Adrenal gland (tissue), 12 donors: ENCODE results near the gene BTBD18. TPM values are rescaled to one million over a fixed set of nuclear protein-coding genes. Genes with fewer than 3 reads are reported as not detected.

Source experiments
- DNase-seq, 7 donors: peaks; one replicate each; pipeline ENCODE4 v3.0.0-alpha.2; 2019 to 2020
- H3K27ac ChIP-seq, 5 donors: fragments of 200-600 bp; sonication (generic) in 4 of 5; 1 replicate in 3 of 5; 2 replicates in 2 of 5; pipeline versions ENCODE4 v1.5.1 to v1.8.0; 2016 to 2020; ENCODE audit warnings: mild to moderate bottlenecking in 1 of 5
- H3K27me3 ChIP-seq: fragments of 200-600 bp; 2 replicates; pipeline ENCODE4 v1.8.0; 2021
- H3K36me3 ChIP-seq, 2 donors: fragments of 200-600 bp; replicated peaks in 1 of 2; 1 replicate in 1 of 2; 2 replicates in 1 of 2; pipeline versions ENCODE4 v1.5.1 to v1.8.0; 2018 to 2022
- H3K4me1 ChIP-seq, 2 donors: fragments of 200-600 bp; replicated peaks in 1 of 2; 1 replicate in 1 of 2; 2 replicates in 1 of 2; pipeline versions ENCODE4 v1.5.1 to v1.8.0; 2018 to 2021
- H3K4me3 ChIP-seq, 4 donors: fragments of 200-600 bp; sonication (generic) in 3 of 4; one replicate each; pipeline ENCODE4 v1.5.1; 2016 to 2018
- H3K9me3 ChIP-seq, 3 donors: fragments of 200-600 bp; sonication (generic) in 1 of 3; replicated peaks in 1 of 3; 1 replicate in 2 of 3; 2 replicates in 1 of 3; pipeline versions ENCODE4 v1.5.1 to v1.8.0; 2016 to 2021
- POLR2A ChIP-seq, 2 donors: fragments of 450-650 bp; IDR thresholded peaks; one replicate each; pipeline ENCODE4 v1.6.1; 2017; ENCODE audit warnings: antibody characterized with exemption in 2 of 2, mild to moderate bottlenecking in 2 of 2, moderate library complexity in 1 of 2
- whole genome bisulfite sequencing, 4 donors: extraction: QIAGEN DNeasy Blood & Tissue Kit in 2 of 4; methylation state at CpG; one replicate each; pipeline versions ENCODE4 v1.1.5 to v1.1.7; 2013 to 2017; 5-methylcytosine and 5-hydroxymethylcytosine counted together
- intact Hi-C, 2 donors: fragments of 100-400 bp; cut with DNase I; formaldehyde crosslinking; loops; one replicate each; pipeline versions ENCODE4 v1.14.1 to v1.15.0; 2022 to 2023
- polyA plus RNA-seq, 3 donors: library from polyadenylated mRNA; stranded (reverse); fragments of 200-250 nt in 2 of 3; fragments of 350-450 nt in 1 of 3; fragmentation: Illumina TruSeq in 1 of 3; extraction: RNeasy Lipid Tissue Mini Kit (QIAGEN cat#74804) in 1 of 3; gene quantifications; one replicate each; pipeline ENCODE4 v1.2.3, GENCODE V29; 2013 to 2014
- total RNA-seq, 9 donors: library from RNA; depleted of rRNA in 4 of 9; stranded (reverse); fragments of >200 nt in 4 of 9; fragments of 120-200 nt in 1 of 9; fragmentation: NEBNext Ultra II Directional in 1 of 9; extraction: Animal tissue kit (Norgen Biotek cat#: 25700) in 1 of 9; gene quantifications; one replicate each; pipeline versions ENCODE4 v1.1.0 to v1.2.4, GENCODE V29; 2013 to 2023
- TF ChIP-seq, protein P1 (sequence below), 6 experiments: fragments of 450-650 bp in 4 of 6; fragments of 200-600 bp in 2 of 6; sonication (generic) in 1 of 6; IDR thresholded peaks; 1 replicate in 5 of 6; 2 replicates in 1 of 6; pipeline versions ENCODE4 v1.5.1 to v1.8.0; 2016 to 2021; ENCODE audit warnings: antibody characterized with exemption in 6 of 6, mild to moderate bottlenecking in 2 of 6, moderate library complexity in 1 of 6
- donor health status: healthy with polysubstance abuse.
- donor health status: Bipolar disorder and iron deficiency.
- donor health status: DM: yes; HTN: yes; CAD: no.
- donor health status: DM: no; HTN: no; CAD: no.
- donor health status: DM: no; HTN: no; CAD: no.
- donor health status: DM: yes; HTN: yes; CAD: no.

BTBD18 gene
- total and polyA plus RNA-seq, 12 donors, result not detected

- no peak for TF ChIP-seq POLR2A (IDR thresholded peaks at IDR 0.05)
- TF ChIP-seq, protein P1, sequence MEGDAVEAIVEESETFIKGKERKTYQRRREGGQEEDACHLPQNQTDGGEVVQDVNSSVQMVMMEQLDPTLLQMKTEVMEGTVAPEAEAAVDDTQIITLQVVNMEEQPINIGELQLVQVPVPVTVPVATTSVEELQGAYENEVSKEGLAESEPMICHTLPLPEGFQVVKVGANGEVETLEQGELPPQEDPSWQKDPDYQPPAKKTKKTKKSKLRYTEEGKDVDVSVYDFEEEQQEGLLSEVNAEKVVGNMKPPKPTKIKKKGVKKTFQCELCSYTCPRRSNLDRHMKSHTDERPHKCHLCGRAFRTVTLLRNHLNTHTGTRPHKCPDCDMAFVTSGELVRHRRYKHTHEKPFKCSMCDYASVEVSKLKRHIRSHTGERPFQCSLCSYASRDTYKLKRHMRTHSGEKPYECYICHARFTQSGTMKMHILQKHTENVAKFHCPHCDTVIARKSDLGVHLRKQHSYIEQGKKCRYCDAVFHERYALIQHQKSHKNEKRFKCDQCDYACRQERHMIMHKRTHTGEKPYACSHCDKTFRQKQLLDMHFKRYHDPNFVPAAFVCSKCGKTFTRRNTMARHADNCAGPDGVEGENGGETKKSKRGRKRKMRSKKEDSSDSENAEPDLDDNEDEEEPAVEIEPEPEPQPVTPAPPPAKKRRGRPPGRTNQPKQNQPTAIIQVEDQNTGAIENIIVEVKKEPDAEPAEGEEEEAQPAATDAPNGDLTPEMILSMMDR (IDR thresholded peaks at IDR 0.05), result no peak
- Histone ChIP-seq H3K4me1 (peaks cover 39 to 55% of the 10 kb centered on the region in 2 donors), H3K4me3 (peak overlapping the region in 1 of 4 donors; percentile 61), H3K9me3 (no peaks in the 10 kb centered on the region), H3K27ac (peak overlapping the region in 2 of 5 donors; percentile 9 to 30), H3K27me3 (no peaks in the 10 kb centered on the region), H3K36me3 (no peaks in the 10 kb centered on the region)
- intact Hi-C loops, result no loop called here
- WGBS, 4 donors, result 15 to 32% (median 26%) methylated on average over 2 of the region's 2 CpGs
- DNase-seq, result no peak
These were observed 13.4 kb upstream of the BTBD18 start for GRCh38 chr11:57764972-57765371.

GRCh38 chr11:57764566-57764965 lies 12.9 kb upstream of the BTBD18 start:
- DNase-seq, result no peak
- Histone ChIP-seq H3K27ac (peak overlapping the region in 2 of 5 donors; percentile 9 to 30), H3K4me3 (peak overlapping the region in 1 of 4 donors; percentile 61), H3K4me1 (peaks cover 39 to 51% of the 10 kb centered on the region in 2 donors), H3K36me3 (no peaks in the 10 kb centered on the region), H3K27me3 (no peaks in the 10 kb centered on the region), H3K9me3 (no peaks in the 10 kb centered on the region)
- intact Hi-C loops, result no loop called here
- TF ChIP-seq, protein P1 (IDR thresholded peaks at IDR 0.05), result no peak
- TF ChIP-seq POLR2A (IDR thresholded peaks at IDR 0.05), result no peak
- WGBS, 4 donors, result 20 to 32% (median 26%) methylated on average over 2 of the region's 2 CpGs

- 32 to 50% (median 41%) methylated on average over 4 of the region's 4 CpGs for WGBS, 4 donors
- H3K27ac ChIP-seq, result peak overlapping the region in 3 of 5 donors; percentile 21 to 89 (median 30)
- peaks cover 33 to 45% of the 10 kb centered on the region in 2 donors for H3K4me1 ChIP-seq
- H3K36me3 ChIP-seq, result no peaks in the 10 kb centered on the region
- no peak for TF ChIP-seq POLR2A (IDR thresholded peaks at IDR 0.05)
- TF ChIP-seq, protein P1 (IDR thresholded peaks at IDR 0.05), result no peak
- intact Hi-C loops, result no loop called here
- H3K9me3 ChIP-seq, result no peaks in the 10 kb centered on the region
- no peaks in the 10 kb centered on the region for H3K27me3 ChIP-seq
- no peak for DNase-seq
- H3K4me3 ChIP-seq, result peak overlapping the region in 2 of 4 donors; percentile 35 to 61
These were observed 12.4 kb upstream of the BTBD18 start for GRCh38 chr11:57764021-57764420.

DNA sequence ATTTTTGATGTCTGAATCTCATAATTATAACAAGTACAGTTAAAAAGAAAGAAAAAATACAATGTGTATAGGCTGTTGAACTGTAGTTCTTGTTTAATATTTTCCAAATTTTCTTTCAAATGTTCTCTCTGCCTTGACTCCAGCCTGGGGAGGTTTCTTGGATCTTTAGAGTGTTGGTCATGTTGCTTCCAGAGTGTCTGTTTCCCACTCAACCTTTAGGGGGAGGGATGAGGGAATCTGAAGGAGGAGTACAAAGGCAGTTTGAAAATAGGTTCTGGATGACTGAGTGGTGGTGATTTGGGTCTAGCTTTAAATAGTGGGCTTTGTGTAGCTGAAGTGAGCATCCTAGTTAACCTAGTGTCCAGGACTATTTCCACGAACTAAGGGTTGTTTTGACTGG lies 11.9 kb upstream of the BTBD18 start:
- Histone ChIP-seq H3K4me1 (peaks cover 29 to 43% of the 10 kb centered on the region in 2 donors), H3K36me3 (no peaks in the 10 kb centered on the region), H3K9me3 (no peaks in the 10 kb centered on the region), H3K27me3 (no peaks in the 10 kb centered on the region), H3K4me3 (peak overlapping the region in 2 of 4 donors; percentile 35 to 61), H3K27ac (peak overlapping the region in 2 of 5 donors; percentile 21 to 89)
- WGBS, 4 donors, result 0 to 18% (median 9%) methylated on average over 1 of the region's 1 CpG
- intact Hi-C loops, result no loop called here
- DNase-seq, result no peak
- no peak for TF ChIP-seq POLR2A (IDR thresholded peaks at IDR 0.05)
- TF ChIP-seq, protein P1 (IDR thresholded peaks at IDR 0.05), result peak in 5 of 6 experiments; percentile 15 to 42 (median 28)
